ENCODE data around the gene AP2M1.

AP2M1 gene

DNA sequence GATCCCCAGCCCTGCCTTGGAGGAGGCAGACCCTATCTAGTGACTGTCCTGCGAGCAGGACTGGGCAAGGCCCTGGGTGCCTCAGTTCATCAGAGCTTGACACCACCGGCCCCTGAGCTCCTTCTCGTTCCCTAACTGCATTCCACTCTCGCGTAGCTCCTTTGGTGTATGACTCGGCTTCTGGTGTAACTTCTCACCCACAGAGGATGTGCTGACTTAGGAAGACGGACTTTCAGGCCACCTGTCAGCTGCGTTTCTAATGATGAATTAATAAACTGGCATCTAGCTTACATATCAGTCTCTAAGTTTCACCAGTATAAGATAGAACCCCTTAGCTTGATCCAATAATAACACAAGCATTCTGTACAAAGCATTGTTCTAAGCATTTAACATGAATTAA lies 28.9 kb downstream of the AP2M1 start:
- Histone ChIP-seq H3K27me3 (replicated peaks; ENCODE audit: control insufficient read depth, insufficient read depth, low read length) (no peaks in the 10 kb centered on the region), H3K36me3 (ENCODE audit: control insufficient read depth, insufficient read depth, low read length) (no peaks in the 10 kb centered on the region), H3K4me3 (replicated peaks; ENCODE audit: low read depth, low read length) (no peak overlapping the region)
- TF ChIP-seq, protein P1, sequence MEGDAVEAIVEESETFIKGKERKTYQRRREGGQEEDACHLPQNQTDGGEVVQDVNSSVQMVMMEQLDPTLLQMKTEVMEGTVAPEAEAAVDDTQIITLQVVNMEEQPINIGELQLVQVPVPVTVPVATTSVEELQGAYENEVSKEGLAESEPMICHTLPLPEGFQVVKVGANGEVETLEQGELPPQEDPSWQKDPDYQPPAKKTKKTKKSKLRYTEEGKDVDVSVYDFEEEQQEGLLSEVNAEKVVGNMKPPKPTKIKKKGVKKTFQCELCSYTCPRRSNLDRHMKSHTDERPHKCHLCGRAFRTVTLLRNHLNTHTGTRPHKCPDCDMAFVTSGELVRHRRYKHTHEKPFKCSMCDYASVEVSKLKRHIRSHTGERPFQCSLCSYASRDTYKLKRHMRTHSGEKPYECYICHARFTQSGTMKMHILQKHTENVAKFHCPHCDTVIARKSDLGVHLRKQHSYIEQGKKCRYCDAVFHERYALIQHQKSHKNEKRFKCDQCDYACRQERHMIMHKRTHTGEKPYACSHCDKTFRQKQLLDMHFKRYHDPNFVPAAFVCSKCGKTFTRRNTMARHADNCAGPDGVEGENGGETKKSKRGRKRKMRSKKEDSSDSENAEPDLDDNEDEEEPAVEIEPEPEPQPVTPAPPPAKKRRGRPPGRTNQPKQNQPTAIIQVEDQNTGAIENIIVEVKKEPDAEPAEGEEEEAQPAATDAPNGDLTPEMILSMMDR (IDR thresholded peaks at IDR 0.05; ENCODE audit: insufficient read depth, low read length, poor library complexity, severe bottlenecking): no peak
- DNase-seq (ENCODE audit: extremely low read depth, insufficient read length): no peak

DNA sequence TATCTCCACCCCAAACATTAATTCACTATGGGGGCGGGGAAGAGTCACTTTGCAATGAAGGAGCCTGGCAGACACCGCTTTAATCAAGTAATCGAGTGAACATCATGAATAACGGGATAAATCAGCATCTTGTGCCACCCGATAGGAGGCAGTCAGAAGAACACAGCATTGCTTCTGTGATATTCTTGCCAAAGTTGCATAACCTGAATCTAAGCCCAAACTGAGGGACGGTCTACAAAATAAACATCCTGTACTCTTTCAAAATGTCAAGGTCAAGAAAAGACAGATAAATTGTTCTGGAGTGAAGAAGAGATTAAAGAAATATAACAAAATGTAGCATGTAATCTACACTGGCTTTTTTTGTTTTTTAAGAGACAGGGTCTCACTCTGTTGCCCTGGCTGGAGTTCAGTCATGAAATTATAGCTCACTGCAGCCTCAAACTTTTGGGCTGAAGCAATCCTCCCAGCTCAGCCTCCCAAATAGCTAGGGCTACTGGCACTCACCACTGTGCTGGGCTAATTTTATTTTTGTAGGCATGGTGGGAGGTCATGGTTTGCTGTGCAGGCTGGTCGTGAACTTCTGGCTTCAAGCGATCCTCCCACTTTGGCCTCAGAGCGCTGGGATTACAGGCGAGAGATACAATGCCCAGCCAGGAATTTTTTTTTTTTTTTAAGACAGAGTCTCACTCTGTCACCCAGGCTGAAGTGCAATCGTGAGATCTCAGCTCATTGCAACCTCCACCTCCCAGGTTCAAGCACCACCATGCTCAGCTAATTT lies 34.7 kb downstream of the AP2M1 start:
- Histone ChIP-seq H3K4me3 (replicated peaks; ENCODE audit: low read depth, low read length) (no peak overlapping the region), H3K27me3 (replicated peaks; ENCODE audit: control insufficient read depth, insufficient read depth, low read length) (no peaks in the 10 kb centered on the region), H3K36me3 (ENCODE audit: control insufficient read depth, insufficient read depth, low read length) (no peaks in the 10 kb centered on the region)
- TF ChIP-seq, protein P1 (IDR thresholded peaks at IDR 0.05; ENCODE audit: insufficient read depth, low read length, poor library complexity, severe bottlenecking): no peak
- no peak for DNase-seq (ENCODE audit: extremely low read depth, insufficient read length)

DNA sequence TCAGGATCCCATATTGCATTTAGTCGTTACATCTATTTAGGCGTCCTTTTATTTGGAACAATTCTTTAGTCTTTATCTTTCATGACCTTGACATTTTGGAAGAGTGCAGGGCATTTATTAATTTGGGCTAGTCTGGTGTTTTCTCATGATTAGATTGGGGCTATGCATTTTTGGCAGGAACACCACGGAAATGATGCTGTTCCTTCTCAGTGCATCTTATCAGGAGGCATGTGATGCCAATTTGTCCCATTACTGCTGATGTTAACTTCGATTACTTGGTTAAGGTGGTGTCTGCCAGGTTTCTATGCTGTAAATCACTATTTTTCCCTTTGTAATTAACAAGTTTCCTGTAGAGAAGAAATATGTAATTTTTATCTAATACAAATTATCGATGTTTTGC lies 36.6 kb downstream of the AP2M1 start:
- H3K27me3 ChIP-seq (replicated peaks; ENCODE audit: control insufficient read depth, insufficient read depth, low read length): no peaks in the 10 kb centered on the region
- TF ChIP-seq, protein P1 (IDR thresholded peaks at IDR 0.05; ENCODE audit: insufficient read depth, low read length, poor library complexity, severe bottlenecking): no peak
- H3K4me3 ChIP-seq (replicated peaks; ENCODE audit: low read depth, low read length): no peak overlapping the region
- no peaks in the 10 kb centered on the region for H3K36me3 ChIP-seq (ENCODE audit: control insufficient read depth, insufficient read depth, low read length)
- DNase-seq (ENCODE audit: extremely low read depth, insufficient read length): no peak

DNA sequence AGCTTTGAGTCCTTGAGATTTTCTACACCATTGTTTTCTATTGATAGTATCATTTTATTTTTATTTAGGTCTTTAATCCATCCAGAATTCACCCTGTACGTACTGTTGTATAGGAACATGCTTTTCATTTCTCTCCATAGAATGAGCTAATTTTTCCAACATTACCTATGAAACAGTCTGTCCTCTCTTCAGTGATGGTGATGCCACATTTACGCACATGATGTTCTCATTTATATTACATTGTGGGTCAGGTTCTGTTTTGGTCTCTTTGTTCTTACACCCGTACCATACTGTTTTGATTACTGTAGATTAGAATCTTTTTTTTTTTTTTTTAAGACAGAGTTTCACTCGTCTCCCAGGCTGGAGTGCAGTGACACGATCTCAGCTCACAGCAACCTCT lies 37.1 kb downstream of the AP2M1 start:
- no peaks in the 10 kb centered on the region for H3K27me3 ChIP-seq (replicated peaks; ENCODE audit: control insufficient read depth, insufficient read depth, low read length)
- H3K36me3 ChIP-seq (ENCODE audit: control insufficient read depth, insufficient read depth, low read length): no peaks in the 10 kb centered on the region
- DNase-seq (ENCODE audit: extremely low read depth, insufficient read length): no peak
- TF ChIP-seq, protein P1 (IDR thresholded peaks at IDR 0.05; ENCODE audit: insufficient read depth, low read length, poor library complexity, severe bottlenecking): no peak
- no peak overlapping the region for H3K4me3 ChIP-seq (replicated peaks; ENCODE audit: low read depth, low read length)

DNA sequence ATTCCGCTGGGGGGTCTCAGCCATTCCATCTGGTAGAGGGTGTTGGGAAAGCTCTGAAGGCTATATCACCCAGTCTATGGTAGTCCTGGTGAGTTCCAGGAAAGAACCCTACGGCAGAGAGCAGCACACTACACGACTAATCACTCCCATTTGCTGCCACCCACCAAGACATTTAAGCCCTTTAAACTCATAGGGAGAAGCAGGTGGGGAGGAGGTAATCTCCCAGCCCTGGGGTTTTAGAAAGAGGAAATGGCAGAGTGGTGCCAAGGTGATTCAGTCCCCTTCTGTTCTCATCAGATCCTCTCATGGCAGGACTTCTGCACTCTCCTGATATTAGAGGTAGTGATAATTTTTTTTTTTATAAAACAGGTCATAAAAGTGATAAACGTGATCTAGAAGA lies 44.2 kb downstream of the AP2M1 start:
- TF ChIP-seq, protein P1 (IDR thresholded peaks at IDR 0.05; ENCODE audit: insufficient read depth, low read length, poor library complexity, severe bottlenecking): no peak
- no peak for DNase-seq (ENCODE audit: extremely low read depth, insufficient read length)
- Histone ChIP-seq H3K27me3 (replicated peaks; ENCODE audit: control insufficient read depth, insufficient read depth, low read length) (no peaks in the 10 kb centered on the region), H3K36me3 (ENCODE audit: control insufficient read depth, insufficient read depth, low read length) (no peaks in the 10 kb centered on the region), H3K4me3 (replicated peaks; ENCODE audit: low read depth, low read length) (no peak overlapping the region)

All from GM06990 (cell line).